ENCODE results near the gene LIPG.

GRCh38 chr18:49547701-49548100 is 14.2 kb upstream of the LIPG start:
- TF ChIP-seq CTCF (IDR thresholded peaks at IDR 0.05; ENCODE audit: poor library complexity) (no peak), EZH2 (IDR thresholded peaks at IDR 0.05; ENCODE audit: borderline replicate concordance) (no peak)
